ENCODE data around the gene IDH3B. TPM values are rescaled to one million over a fixed set of nuclear protein-coding genes. Genes with fewer than 3 reads are reported as not detected.
A peak's percentile ranks its signal among the peaks of the same experiment; 100 is the strongest.

Gene IDH3B
- total RNA-seq, 2 experiments from 2014 or later, result 95.6 to 99.1 TPM

- no peak overlapping the region for H3K4me3 Mint-ChIP-seq
- no peaks in the 10 kb centered on the region for H3K27me3 Mint-ChIP-seq
- no peaks in the 10 kb centered on the region for H3K36me3 Mint-ChIP-seq
- no peaks in the 10 kb centered on the region for H3K9me3 Mint-ChIP-seq
- H3K4me1 Mint-ChIP-seq (ENCODE audit: low read depth), result no peaks in the 10 kb centered on the region
- CTCF ChIA-PET, result interaction anchor here (0.9 kb wide), 1 partner anchor 20 kb away, joined by 3 read pairs; the partner anchor contains the start of gene NOP56
- no peak for DNase-seq
- POLR2A ChIA-PET, result interaction anchor here (0.9 kb wide), 1 partner anchor 20 kb away, joined by 4 read pairs; the partner anchor contains the start of gene NOP56
- H3K27ac Mint-ChIP-seq, result no peak overlapping the region
- intact Hi-C loops (cut with micrococcal nuclease), result no loop called here
These were observed 8.4 kb upstream of the IDH3B start for GRCh38 chr20:2672446-2672845.

- H3K36me3 Mint-ChIP-seq, result no peaks in the 10 kb centered on the region
- ChIA-PET CTCF (no interaction called here), POLR2A (interaction anchor here (0.9 kb wide), 1 partner anchor 19 kb away, joined by 4 read pairs; the partner anchor contains the start of gene NOP56)
- H3K9me3 Mint-ChIP-seq, result no peaks in the 10 kb centered on the region
- H3K4me3 Mint-ChIP-seq, result no peak overlapping the region
- intact Hi-C loops (cut with micrococcal nuclease), result no loop called here
- peak; percentile 27 for DNase-seq
- no peaks in the 10 kb centered on the region for H3K4me1 Mint-ChIP-seq (ENCODE audit: low read depth)
- no peak overlapping the region for H3K27ac Mint-ChIP-seq
- H3K27me3 Mint-ChIP-seq, result no peaks in the 10 kb centered on the region
These were observed 8.0 kb upstream of the IDH3B start for GRCh38 chr20:2671977-2672376.

- POLR2A ChIA-PET, result interaction anchor here (1.0 to 4.4 kb wide), 3 partner anchors 10 to 25 kb away, joined by 3 to 68 read pairs (median 6); partner anchors contain the start of gene NOP56
- Mint-ChIP-seq H3K4me1 (ENCODE audit: low read depth) (peaks cover 27% of the 10 kb centered on the region), H3K27me3 (no peaks in the 10 kb centered on the region), H3K36me3 (peaks cover 29% of the 10 kb centered on the region), H3K9me3 (no peaks in the 10 kb centered on the region), H3K4me3 (peak overlapping the region; percentile 79), H3K27ac (peak overlapping the region; percentile 94)
- intact Hi-C loops (cut with micrococcal nuclease), result no loop called here
- no peak for DNase-seq
- CTCF ChIA-PET, result interaction anchor here (0.6 to 1.3 kb wide), 2 partner anchors 141 to 338 kb away, joined by 3 to 5 read pairs; no protein-coding TSS in a partner anchor
These were observed 591 bp downstream of the IDH3B start for GRCh38 chr20:2663364-2663886.

- Mint-ChIP-seq H3K4me3 (no peak overlapping the region), H3K27me3 (no peaks in the 10 kb centered on the region), H3K27ac (peak overlapping the region; percentile 78), H3K9me3 (no peaks in the 10 kb centered on the region), H3K4me1 (ENCODE audit: low read depth) (peaks cover 53% of the 10 kb centered on the region), H3K36me3 (peaks cover 66% of the 10 kb centered on the region)
- ChIA-PET CTCF (no interaction called here), POLR2A (no interaction called here)
- DNase-seq, result no peak
- intact Hi-C loops (cut with micrococcal nuclease), result no loop called here
These were observed 4.5 kb downstream of the IDH3B start for GRCh38 chr20:2659547-2659946.

- Mint-ChIP-seq H3K9me3 (no peaks in the 10 kb centered on the region), H3K4me1 (ENCODE audit: low read depth) (peaks cover 58% of the 10 kb centered on the region), H3K36me3 (peaks cover 72% of the 10 kb centered on the region), H3K4me3 (no peak overlapping the region), H3K27me3 (no peaks in the 10 kb centered on the region), H3K27ac (peak overlapping the region; percentile 78)
- intact Hi-C loops (cut with micrococcal nuclease), result no loop called here
- POLR2A ChIA-PET, result no interaction called here
- CTCF ChIA-PET, result no interaction called here
- DNase-seq, result no peak
These were observed 5.3 kb downstream of the IDH3B start for GRCh38 chr20:2658414-2659354.

- Mint-ChIP-seq H3K9me3 (no peaks in the 10 kb centered on the region), H3K27ac (peak overlapping the region; percentile 72), H3K27me3 (no peaks in the 10 kb centered on the region), H3K4me3 (no peak overlapping the region), H3K4me1 (ENCODE audit: low read depth) (peaks cover 52% of the 10 kb centered on the region), H3K36me3 (peaks cover 81% of the 10 kb centered on the region)
- ChIA-PET CTCF (no interaction called here), POLR2A (no interaction called here)
- intact Hi-C loops (cut with micrococcal nuclease), result no loop called here
- DNase-seq, result no peak
These were observed 6.3 kb downstream of the IDH3B start for GRCh38 chr20:2657674-2658073.

- no peak overlapping the region for H3K4me3 Mint-ChIP-seq
- intact Hi-C loops (cut with micrococcal nuclease), result no loop called here
- ChIA-PET CTCF (no interaction called here), POLR2A (no interaction called here)
- H3K4me1 Mint-ChIP-seq (ENCODE audit: low read depth), result peaks cover 50% of the 10 kb centered on the region
- H3K36me3 Mint-ChIP-seq, result peaks cover 82% of the 10 kb centered on the region
- no peaks in the 10 kb centered on the region for H3K9me3 Mint-ChIP-seq
- no peaks in the 10 kb centered on the region for H3K27me3 Mint-ChIP-seq
- DNase-seq, result no peak
- H3K27ac Mint-ChIP-seq, result peak overlapping the region; percentile 19
These were observed 6.8 kb downstream of the IDH3B start for GRCh38 chr20:2657241-2657640.

GRCh38 chr20:2656471-2657117 lies 7.4 kb downstream of the IDH3B start:
- peak overlapping the region; percentile 19 for H3K27ac Mint-ChIP-seq
- intact Hi-C loops (cut with micrococcal nuclease), result no loop called here
- CTCF ChIA-PET, result no interaction called here
- POLR2A ChIA-PET, result interaction anchor here (5.6 kb wide), 1 partner anchor 8 kb away, joined by 68 read pairs; the partner anchor contains the start of gene IDH3B
- no peak overlapping the region for H3K4me3 Mint-ChIP-seq
- DNase-seq, result no peak
- peaks cover 45% of the 10 kb centered on the region for H3K4me1 Mint-ChIP-seq (ENCODE audit: low read depth)
- no peaks in the 10 kb centered on the region for H3K27me3 Mint-ChIP-seq
- H3K9me3 Mint-ChIP-seq, result no peaks in the 10 kb centered on the region
- peaks cover 78% of the 10 kb centered on the region for H3K36me3 Mint-ChIP-seq

- DNase-seq, result no peak
- Mint-ChIP-seq H3K4me1 (ENCODE audit: low read depth) (peaks cover 47% of the 10 kb centered on the region), H3K27me3 (no peaks in the 10 kb centered on the region), H3K9me3 (no peaks in the 10 kb centered on the region), H3K4me3 (peak overlapping the region; percentile 90), H3K27ac (peak overlapping the region; percentile 89), H3K36me3 (peaks cover 72% of the 10 kb centered on the region)
- ChIA-PET POLR2A (interaction anchor here (0.9 to 5.6 kb wide), 2 partner anchors 9 to 74 kb away, joined by 3 to 68 read pairs; partner anchors contain the start of gene IDH3B), CTCF (interaction anchor here (0.6 kb wide), 1 partner anchor 29 kb away, joined by 3 read pairs; no protein-coding TSS in a partner anchor)
- intact Hi-C loops (cut with micrococcal nuclease), result no loop called here
These were observed 8.5 kb downstream of the IDH3B start for GRCh38 chr20:2655331-2656116.

- H3K27ac Mint-ChIP-seq, result peak overlapping the region; percentile 89
- H3K4me1 Mint-ChIP-seq (ENCODE audit: low read depth), result peaks cover 54% of the 10 kb centered on the region
- POLR2A ChIA-PET, result interaction anchor here (1.0 to 5.6 kb wide), 2 partner anchors 10 to 195 kb away, joined by 3 to 68 read pairs; partner anchors contain the start of gene IDH3B
- peak overlapping the region; percentile 90 for H3K4me3 Mint-ChIP-seq
- no peak for DNase-seq
- H3K27me3 Mint-ChIP-seq, result no peaks in the 10 kb centered on the region
- intact Hi-C loops (cut with micrococcal nuclease), result loop anchor here (5.0 kb wide), 2 partner anchors 133 to 148 kb away; partner anchors contain the start of gene ZNF343
- H3K36me3 Mint-ChIP-seq, result peaks cover 74% of the 10 kb centered on the region
- no peaks in the 10 kb centered on the region for H3K9me3 Mint-ChIP-seq
- CTCF ChIA-PET, result interaction anchor here (0.6 kb wide), 1 partner anchor 29 kb away, joined by 3 read pairs; no protein-coding TSS in a partner anchor
These were observed 9.2 kb downstream of the IDH3B start for GRCh38 chr20:2654831-2655230.

- intact Hi-C loops (cut with micrococcal nuclease), result loop anchor here (5.0 kb wide), 2 partner anchors 132 to 147 kb away; partner anchors contain the start of gene ZNF343
- H3K9me3 Mint-ChIP-seq, result no peaks in the 10 kb centered on the region
- no peaks in the 10 kb centered on the region for H3K27me3 Mint-ChIP-seq
- peaks cover 70% of the 10 kb centered on the region for H3K36me3 Mint-ChIP-seq
- H3K27ac Mint-ChIP-seq, result peak overlapping the region; percentile 89
- H3K4me1 Mint-ChIP-seq (ENCODE audit: low read depth), result peaks cover 58% of the 10 kb centered on the region
- H3K4me3 Mint-ChIP-seq, result peak overlapping the region; percentile 90
- DNase-seq, result no peak
- ChIA-PET POLR2A (interaction anchor here (1.0 to 5.6 kb wide), 2 partner anchors 10 to 195 kb away, joined by 3 to 68 read pairs; partner anchors contain the start of gene IDH3B), CTCF (interaction anchor here (0.6 kb wide), 1 partner anchor 28 kb away, joined by 3 read pairs; no protein-coding TSS in a partner anchor)
These were observed 9.6 kb downstream of the IDH3B start for GRCh38 chr20:2654384-2654822.

Measured in activated CD4-positive, alpha-beta memory T cell treated with anti-CD3 and anti-CD28 coated beads for 36 hours (primary cell).